ENCODE results near the gene CARD16.

DNA sequence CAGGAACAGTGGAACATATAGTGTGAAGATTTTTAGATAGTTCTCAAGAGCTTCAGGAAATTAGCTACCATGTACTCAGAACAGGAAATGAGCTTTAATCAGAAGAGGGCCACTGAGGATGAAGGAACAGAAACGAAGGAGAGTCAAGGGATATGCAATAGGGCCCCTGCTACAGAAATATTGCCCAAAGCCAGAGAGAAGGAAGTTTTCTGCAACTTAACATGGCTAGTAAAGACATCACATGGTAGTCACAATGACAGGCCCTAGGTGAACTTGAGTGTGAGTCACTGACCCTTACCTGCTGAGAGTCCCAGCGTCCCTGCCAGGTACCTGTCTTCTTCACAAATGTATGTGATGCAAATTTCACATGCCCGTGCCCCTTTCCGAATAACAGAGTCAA, 25.2 kb upstream of the CARD16 start:
- TF ChIP-seq, protein P1, sequence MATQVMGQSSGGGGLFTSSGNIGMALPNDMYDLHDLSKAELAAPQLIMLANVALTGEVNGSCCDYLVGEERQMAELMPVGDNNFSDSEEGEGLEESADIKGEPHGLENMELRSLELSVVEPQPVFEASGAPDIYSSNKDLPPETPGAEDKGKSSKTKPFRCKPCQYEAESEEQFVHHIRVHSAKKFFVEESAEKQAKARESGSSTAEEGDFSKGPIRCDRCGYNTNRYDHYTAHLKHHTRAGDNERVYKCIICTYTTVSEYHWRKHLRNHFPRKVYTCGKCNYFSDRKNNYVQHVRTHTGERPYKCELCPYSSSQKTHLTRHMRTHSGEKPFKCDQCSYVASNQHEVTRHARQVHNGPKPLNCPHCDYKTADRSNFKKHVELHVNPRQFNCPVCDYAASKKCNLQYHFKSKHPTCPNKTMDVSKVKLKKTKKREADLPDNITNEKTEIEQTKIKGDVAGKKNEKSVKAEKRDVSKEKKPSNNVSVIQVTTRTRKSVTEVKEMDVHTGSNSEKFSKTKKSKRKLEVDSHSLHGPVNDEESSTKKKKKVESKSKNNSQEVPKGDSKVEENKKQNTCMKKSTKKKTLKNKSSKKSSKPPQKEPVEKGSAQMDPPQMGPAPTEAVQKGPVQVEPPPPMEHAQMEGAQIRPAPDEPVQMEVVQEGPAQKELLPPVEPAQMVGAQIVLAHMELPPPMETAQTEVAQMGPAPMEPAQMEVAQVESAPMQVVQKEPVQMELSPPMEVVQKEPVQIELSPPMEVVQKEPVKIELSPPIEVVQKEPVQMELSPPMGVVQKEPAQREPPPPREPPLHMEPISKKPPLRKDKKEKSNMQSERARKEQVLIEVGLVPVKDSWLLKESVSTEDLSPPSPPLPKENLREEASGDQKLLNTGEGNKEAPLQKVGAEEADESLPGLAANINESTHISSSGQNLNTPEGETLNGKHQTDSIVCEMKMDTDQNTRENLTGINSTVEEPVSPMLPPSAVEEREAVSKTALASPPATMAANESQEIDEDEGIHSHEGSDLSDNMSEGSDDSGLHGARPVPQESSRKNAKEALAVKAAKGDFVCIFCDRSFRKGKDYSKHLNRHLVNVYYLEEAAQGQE (IDR thresholded peaks at IDR 0.05; ENCODE audit: insufficient replicate concordance, low read depth) = no peak
- TF ChIP-seq, protein P2, sequence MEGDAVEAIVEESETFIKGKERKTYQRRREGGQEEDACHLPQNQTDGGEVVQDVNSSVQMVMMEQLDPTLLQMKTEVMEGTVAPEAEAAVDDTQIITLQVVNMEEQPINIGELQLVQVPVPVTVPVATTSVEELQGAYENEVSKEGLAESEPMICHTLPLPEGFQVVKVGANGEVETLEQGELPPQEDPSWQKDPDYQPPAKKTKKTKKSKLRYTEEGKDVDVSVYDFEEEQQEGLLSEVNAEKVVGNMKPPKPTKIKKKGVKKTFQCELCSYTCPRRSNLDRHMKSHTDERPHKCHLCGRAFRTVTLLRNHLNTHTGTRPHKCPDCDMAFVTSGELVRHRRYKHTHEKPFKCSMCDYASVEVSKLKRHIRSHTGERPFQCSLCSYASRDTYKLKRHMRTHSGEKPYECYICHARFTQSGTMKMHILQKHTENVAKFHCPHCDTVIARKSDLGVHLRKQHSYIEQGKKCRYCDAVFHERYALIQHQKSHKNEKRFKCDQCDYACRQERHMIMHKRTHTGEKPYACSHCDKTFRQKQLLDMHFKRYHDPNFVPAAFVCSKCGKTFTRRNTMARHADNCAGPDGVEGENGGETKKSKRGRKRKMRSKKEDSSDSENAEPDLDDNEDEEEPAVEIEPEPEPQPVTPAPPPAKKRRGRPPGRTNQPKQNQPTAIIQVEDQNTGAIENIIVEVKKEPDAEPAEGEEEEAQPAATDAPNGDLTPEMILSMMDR (IDR thresholded peaks at IDR 0.05; ENCODE audit: insufficient read depth, low read length) = no peak

Measured in HL-60 (cell line).